Neural cell (in vitro differentiated cells): ENCODE results near the gene EPHB3. TPM values are rescaled to one million over a fixed set of nuclear protein-coding genes. Genes with fewer than 3 reads are reported as not detected.
A peak's percentile ranks its signal among the peaks of the same experiment; 100 is the strongest.

Source experiments
- H2AFZ ChIP-seq: fragments of 200-600, 300-800 bp; sonication (generic), shearing (Covaris generic); 2 replicates; pipeline ENCODE4 v1.6.0; 2014; ENCODE audit warnings: low read depth, mild to moderate bottlenecking, antibody characterized with exemption, low read length, moderate library complexity
- H3F3A ChIP-seq: fragments of 200-600 bp; shearing (Covaris generic); 2 replicates; pipeline ENCODE4 v1.6.1; 2016; ENCODE audit warnings: mild to moderate bottlenecking, moderate library complexity, mixed read lengths, antibody characterized with exemption, low read length; ENCODE audit not compliant: insufficient read depth, poor library complexity, severe bottlenecking
- H3K27ac ChIP-seq: fragments of 200-600, 300-800 bp; sonication (generic), shearing (Covaris generic); 2 replicates; pipeline ENCODE4 v1.5.1; 2014; ENCODE audit warnings: mild to moderate bottlenecking, low read length, moderate library complexity
- H3K27me3 ChIP-seq: fragments of 300-800, 200-600 bp; sonication (generic), shearing (Covaris generic); 2 replicates; pipeline ENCODE4 v1.6.0; 2014; ENCODE audit warnings: mild to moderate bottlenecking, low read depth, low read length, moderate library complexity; ENCODE audit not compliant: insufficient read depth
- H3K36me3 ChIP-seq: fragments of 300-800, 200-600 bp; sonication (generic), shearing (Covaris generic); 2 replicates; pipeline ENCODE4 v1.5.1; 2014; ENCODE audit warnings: mild to moderate bottlenecking, antibody characterized with exemption, low read length, moderate library complexity; ENCODE audit not compliant: insufficient read depth
- H3K4me2 ChIP-seq: fragments of 300-800, 200-600 bp; sonication (generic), shearing (Covaris generic); 2 replicates; pipeline ENCODE4 v1.6.0; 2014; ENCODE audit warnings: mild to moderate bottlenecking, low read length
- H3K4me3 ChIP-seq: fragments of 300-800, 200-600 bp; sonication (generic), shearing (Covaris generic); 2 replicates; pipeline ENCODE4 v1.5.1; 2014; ENCODE audit warnings: mild to moderate bottlenecking, low read length, moderate library complexity
- H3K79me2 ChIP-seq: fragments of 200-600 bp; shearing (Covaris generic); replicated peaks from 2 replicates; pipeline ENCODE4 v1.6.0; 2014; ENCODE audit warnings: mild to moderate bottlenecking, low read length, moderate library complexity; ENCODE audit not compliant: insufficient read depth
- H3K9ac ChIP-seq: fragments of 300-800, 200-600 bp; sonication (generic), shearing (Covaris generic); 2 replicates; pipeline ENCODE4 v1.6.1; 2016; ENCODE audit warnings: mild to moderate bottlenecking, low read length, mixed read lengths
- H3K9me2 ChIP-seq: fragments of 200-600 bp; shearing (Covaris generic); 2 replicates; pipeline ENCODE4 v1.6.1; 2016; ENCODE audit warnings: mild to moderate bottlenecking, low read length, mixed read lengths; ENCODE audit not compliant: insufficient read depth
- H3K9me3 ChIP-seq: fragments of 200-600, 300-800 bp; sonication (generic), shearing (Covaris generic); 2 replicates; pipeline ENCODE4 v1.6.1; 2016; ENCODE audit warnings: mild to moderate bottlenecking, mixed run types, low read length, moderate library complexity, mixed read lengths
- H4K20me1 ChIP-seq: fragments of 200-600 bp; shearing (Covaris generic); 2 replicates; pipeline ENCODE4 v1.6.1; 2016; ENCODE audit warnings: mild to moderate bottlenecking, mixed run types; ENCODE audit not compliant: insufficient read depth
- CTCF ChIP-seq: fragments of 450-650 bp; IDR thresholded peaks from 2 replicates; pipeline ENCODE4 v1.5.1; 2014; ENCODE audit warnings: antibody characterized with exemption, mild to moderate bottlenecking, moderate library complexity; ENCODE audit not compliant: poor library complexity, severe bottlenecking
- EP300 ChIP-seq: fragments of 450-650 bp; conservative IDR thresholded peaks from 2 replicates; pipeline ENCODE4 v1.6.1; 2014; ENCODE audit warnings: antibody characterized with exemption, mild to moderate bottlenecking, moderate library complexity; ENCODE audit not compliant: poor library complexity, severe bottlenecking
- EZH2 ChIP-seq: fragments of 200-600, 300-800 bp; shearing (Covaris generic), sonication (generic); IDR thresholded peaks from 2 replicates; pipeline ENCODE4 v1.6.1; 2014; ENCODE audit warnings: antibody characterized with exemption, low read length, borderline replicate concordance, mild to moderate bottlenecking; ENCODE audit not compliant: insufficient read depth, poor library complexity, severe bottlenecking
- MXI1 ChIP-seq: fragments of 450-650 bp; conservative IDR thresholded peaks from 2 replicates; pipeline ENCODE4 v1.6.1; 2014; ENCODE audit warnings: antibody characterized with exemption, mild to moderate bottlenecking; ENCODE audit not compliant: poor library complexity, severe bottlenecking
- POLR2AphosphoS5 ChIP-seq: IDR thresholded peaks from 2 replicates; pipeline ENCODE4 v1.6.1; 2012
- RAD21 ChIP-seq: fragments of 450-650 bp; conservative IDR thresholded peaks from 2 replicates; pipeline ENCODE4 v1.6.1; 2014; ENCODE audit warnings: antibody characterized with exemption, mild to moderate bottlenecking, moderate library complexity
- REST ChIP-seq: IDR thresholded peaks from 2 replicates; pipeline ENCODE4 v1.6.1; 2012; ENCODE audit warnings: borderline replicate concordance
- SMC3 ChIP-seq: fragments of 450-650 bp; conservative IDR thresholded peaks from 2 replicates; pipeline ENCODE4 v1.6.1; 2014; ENCODE audit warnings: antibody characterized with exemption, mild to moderate bottlenecking, moderate library complexity; ENCODE audit not compliant: poor library complexity
- TAF1 ChIP-seq: IDR thresholded peaks from 2 replicates; pipeline ENCODE4 v1.6.1; 2012; ENCODE audit warnings: low read depth
- polyA plus RNA-seq: library from polyadenylated mRNA; depleted of rRNA; stranded (reverse); fragments of >200 nt; gene quantifications from 2 replicates; pipeline ENCODE4 v1.2.3, GENCODE V29; 2014

The EPHB3 gene
- polyA plus RNA-seq, 1 donor from 2014 or later, result 4.3 TPM

GRCh38 chr3:184559336-184559735, 2.2 kb upstream of the EPHB3 start:
- Histone ChIP-seq H3K9me2 (no peaks in the 10 kb centered on the region), H3K4me2 (no peak overlapping the region), H3F3A (no peaks in the 10 kb centered on the region), H3K9ac (no peak overlapping the region), H2AFZ (no peak overlapping the region), H4K20me1 (no peaks in the 10 kb centered on the region), H3K36me3 (no peaks in the 10 kb centered on the region), H3K27ac (no peak overlapping the region), H3K27me3 (peaks cover 14% of the 10 kb centered on the region), H3K79me2 (peaks cover 16% of the 10 kb centered on the region), H3K4me3 (no peak overlapping the region), H3K9me3 (no peaks in the 10 kb centered on the region)
- TF ChIP-seq EZH2 (no peak), RAD21 (no peak), TAF1 (no peak), CTCF (no peak), POLR2AphosphoS5 (no peak), REST (no peak), MXI1 (no peak), SMC3 (no peak), EP300 (no peak)

DNA sequence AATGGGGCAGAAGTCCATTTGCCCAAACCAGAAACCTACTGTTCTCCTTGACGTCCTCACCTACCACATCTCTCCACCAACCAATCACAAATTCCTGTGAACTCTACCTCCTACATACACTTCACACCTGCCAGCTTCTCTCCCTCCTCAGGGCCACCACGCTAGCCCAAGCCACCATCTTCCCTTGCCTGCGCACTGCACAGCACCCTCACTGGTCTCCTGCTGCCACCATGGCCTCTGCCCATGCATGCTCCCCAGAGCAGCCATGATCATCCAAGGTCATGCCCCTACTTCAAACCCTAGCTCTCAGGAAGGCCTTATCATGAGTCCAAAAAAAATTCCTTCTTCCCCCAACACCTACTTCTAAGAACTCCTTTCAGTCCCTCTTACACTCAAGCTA, 1.1 kb upstream of the EPHB3 start:
- no peaks in the 10 kb centered on the region for H4K20me1 ChIP-seq
- H3K27me3 ChIP-seq, result peaks cover 14% of the 10 kb centered on the region
- H2AFZ ChIP-seq, result no peak overlapping the region
- H3K4me3 ChIP-seq, result peak overlapping the region; percentile 81
- no peaks in the 10 kb centered on the region for H3K9me2 ChIP-seq
- no peaks in the 10 kb centered on the region for H3K36me3 ChIP-seq
- H3K27ac ChIP-seq, result no peak overlapping the region
- no peaks in the 10 kb centered on the region for H3F3A ChIP-seq
- TF ChIP-seq SMC3 (no peak), CTCF (no peak), EZH2 (no peak), MXI1 (no peak), REST (no peak), TAF1 (no peak)
- no peak overlapping the region for H3K4me2 ChIP-seq
- peaks cover 28% of the 10 kb centered on the region for H3K79me2 ChIP-seq
- peak overlapping the region; percentile 52 for H3K9ac ChIP-seq
- no peaks in the 10 kb centered on the region for H3K9me3 ChIP-seq
